ENCODE measurements around the gene TRIM45.
"Not testable (repeated sequence)": the region's sequence is repeated elsewhere in the genome, so short reads cannot be mapped to it uniquely, and the experiment has no call there.

TRIM45 gene

DNA sequence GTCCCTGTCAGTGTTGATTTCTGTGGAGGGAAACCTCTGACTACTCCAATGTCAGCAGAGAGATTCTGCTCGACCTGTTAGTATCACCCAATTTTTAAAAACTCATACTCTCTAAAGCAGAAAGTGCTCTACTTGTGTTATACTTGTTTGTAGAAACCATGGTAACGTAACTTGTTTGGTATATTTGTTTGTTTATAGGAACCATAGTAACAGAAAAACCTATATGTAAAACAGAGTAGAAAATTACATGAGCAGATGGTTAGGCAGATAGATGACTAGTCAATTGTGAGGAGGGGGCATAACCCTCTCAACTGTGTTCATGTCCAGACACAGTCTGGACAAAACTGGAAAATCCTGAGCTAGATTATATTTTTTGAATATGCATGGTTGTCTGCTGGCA lies 6.7 kb downstream of the TRIM45 start:
- Histone ChIP-seq H3K9ac (ENCODE audit: low read length) (no peak overlapping the region), H3K9me3 (ENCODE audit: control insufficient read depth, low read depth, low read length) (no peaks in the 10 kb centered on the region), H3K27ac (ENCODE audit: low read length) (no peak overlapping the region), H3K4me1 (ENCODE audit: control insufficient read depth, low read depth, low read length) (peaks cover 7% of the 10 kb centered on the region), H3K27me3 (ENCODE audit: control insufficient read depth, insufficient read depth, low read length) (no peaks in the 10 kb centered on the region), H3K36me3 (ENCODE audit: control insufficient read depth, low read depth, low read length) (peaks cover 33% of the 10 kb centered on the region), H3K4me3 (ENCODE audit: low read length) (no peak overlapping the region)

- Histone ChIP-seq H3K4me1 (ENCODE audit: control insufficient read depth, low read depth, low read length) (peaks cover 7% of the 10 kb centered on the region), H3K36me3 (ENCODE audit: control insufficient read depth, low read depth, low read length) (peaks cover 33% of the 10 kb centered on the region), H3K27ac (ENCODE audit: low read length) (no peak overlapping the region), H3K27me3 (ENCODE audit: control insufficient read depth, insufficient read depth, low read length) (no peaks in the 10 kb centered on the region), H3K9me3 (ENCODE audit: control insufficient read depth, low read depth, low read length) (no peaks in the 10 kb centered on the region), H3K9ac (ENCODE audit: low read length) (no peak overlapping the region), H3K4me3 (ENCODE audit: low read length) (no peak overlapping the region)
These were observed 8.3 kb downstream of the TRIM45 start for GRCh38 chr1:117113199-117113598.

DNA sequence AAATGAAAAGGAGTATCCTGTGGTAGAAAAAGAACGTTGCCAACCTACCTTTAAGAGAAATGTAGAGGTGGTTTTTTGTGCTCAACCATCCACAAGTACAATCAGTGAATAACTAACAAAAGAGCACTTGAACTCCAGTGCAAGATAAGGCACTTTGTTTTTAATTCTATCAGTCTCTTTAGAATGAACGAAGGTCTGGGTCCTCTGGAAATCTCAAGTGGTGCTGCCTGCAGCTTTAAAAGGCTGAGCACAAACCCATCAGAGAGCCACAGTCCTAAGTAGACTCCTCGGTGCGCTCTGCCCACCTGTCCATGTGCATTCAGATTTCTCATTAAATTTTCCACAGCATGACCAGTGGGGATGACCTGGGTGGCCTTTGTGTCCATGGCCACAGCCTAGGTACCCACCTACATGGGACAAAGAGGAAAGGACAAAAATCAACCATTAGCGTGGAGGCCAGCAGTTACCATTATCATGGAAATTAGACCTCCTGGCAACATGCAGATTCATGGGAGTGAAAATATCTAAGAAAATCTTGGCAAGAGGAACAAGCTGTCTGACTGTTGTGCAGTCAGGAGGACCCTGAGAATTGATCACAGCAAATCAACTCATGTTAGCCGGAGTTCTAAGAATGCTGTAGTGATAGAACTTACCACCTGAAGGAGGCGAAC lies 9.4 kb downstream of the TRIM45 start:
- Histone ChIP-seq H3K4me1 (ENCODE audit: control insufficient read depth, low read depth, low read length) (peaks cover 7% of the 10 kb centered on the region), H3K27ac (ENCODE audit: low read length) (peak overlapping the region; percentile 7), H3K36me3 (ENCODE audit: control insufficient read depth, low read depth, low read length) (peaks cover 29% of the 10 kb centered on the region), H3K9ac (ENCODE audit: low read length) (no peak overlapping the region), H3K27me3 (ENCODE audit: control insufficient read depth, insufficient read depth, low read length) (no peaks in the 10 kb centered on the region), H3K9me3 (ENCODE audit: control insufficient read depth, low read depth, low read length) (no peaks in the 10 kb centered on the region), H3K4me3 (ENCODE audit: low read length) (no peak overlapping the region)

- Histone ChIP-seq H3K4me1 (ENCODE audit: control insufficient read depth, low read depth, low read length) (peaks cover 7% of the 10 kb centered on the region), H3K9ac (ENCODE audit: low read length) (no peak overlapping the region), H3K27ac (ENCODE audit: low read length) (no peak overlapping the region), H3K27me3 (ENCODE audit: control insufficient read depth, insufficient read depth, low read length) (no peaks in the 10 kb centered on the region), H3K4me3 (ENCODE audit: low read length) (no peak overlapping the region), H3K36me3 (ENCODE audit: control insufficient read depth, low read depth, low read length) (peaks cover 34% of the 10 kb centered on the region), H3K9me3 (ENCODE audit: control insufficient read depth, low read depth, low read length) (no peaks in the 10 kb centered on the region)
These were observed 10.8 kb downstream of the TRIM45 start for GRCh38 chr1:117110774-117111173.

- no peak overlapping the region for H3K4me3 ChIP-seq (ENCODE audit: low read length)
- no peak overlapping the region for H3K27ac ChIP-seq (ENCODE audit: low read length)
- H3K4me1 ChIP-seq (ENCODE audit: control insufficient read depth, low read depth, low read length): peaks cover 5% of the 10 kb centered on the region
- H3K9ac ChIP-seq (ENCODE audit: low read length): no peak overlapping the region
- H3K27me3 ChIP-seq (ENCODE audit: control insufficient read depth, insufficient read depth, low read length): no peaks in the 10 kb centered on the region
- no peaks in the 10 kb centered on the region for H3K9me3 ChIP-seq (ENCODE audit: control insufficient read depth, low read depth, low read length)
- H3K36me3 ChIP-seq (ENCODE audit: control insufficient read depth, low read depth, low read length): peaks cover 38% of the 10 kb centered on the region
These were observed 14.2 kb downstream of the TRIM45 start for GRCh38 chr1:117107364-117107763.

- Histone ChIP-seq H3K4me1 (ENCODE audit: control insufficient read depth, low read depth, low read length) (no peaks in the 10 kb centered on the region), H3K9me3 (ENCODE audit: control insufficient read depth, low read depth, low read length) (no peaks in the 10 kb centered on the region), H3K27ac (ENCODE audit: low read length) (no peak overlapping the region), H3K36me3 (ENCODE audit: control insufficient read depth, low read depth, low read length) (peaks cover 46% of the 10 kb centered on the region), H3K4me3 (ENCODE audit: low read length) (no peak overlapping the region), H3K27me3 (ENCODE audit: control insufficient read depth, insufficient read depth, low read length) (no peaks in the 10 kb centered on the region), H3K9ac (ENCODE audit: low read length) (no peak overlapping the region)
These were observed 15.1 kb downstream of the TRIM45 start for GRCh38 chr1:117106478-117106877.

DNA sequence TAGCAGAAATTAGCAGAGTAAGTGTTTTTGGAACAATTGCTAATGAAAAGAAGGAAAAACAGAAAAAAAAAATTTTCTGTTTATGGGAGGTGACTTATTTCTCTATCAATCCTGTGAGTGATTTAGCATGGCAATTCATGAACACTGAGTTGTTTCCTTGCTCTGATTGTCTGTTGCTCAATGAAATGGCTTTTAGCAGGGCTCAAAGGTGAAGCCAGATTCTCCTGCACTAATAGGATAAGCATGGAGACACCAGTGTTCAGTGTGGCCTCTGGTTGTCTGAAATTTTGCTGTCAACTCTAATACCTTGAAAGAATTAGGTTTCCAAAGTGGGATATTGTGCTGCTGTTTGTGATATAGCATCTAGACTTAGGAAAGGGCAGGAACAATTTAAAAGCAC lies 15.8 kb downstream of the TRIM45 start:
- Histone ChIP-seq H3K9me3 (ENCODE audit: control insufficient read depth, low read depth, low read length) (no peaks in the 10 kb centered on the region), H3K27ac (ENCODE audit: low read length) (no peak overlapping the region), H3K9ac (ENCODE audit: low read length) (no peak overlapping the region), H3K4me1 (ENCODE audit: control insufficient read depth, low read depth, low read length) (no peaks in the 10 kb centered on the region), H3K4me3 (ENCODE audit: low read length) (no peak overlapping the region), H3K27me3 (ENCODE audit: control insufficient read depth, insufficient read depth, low read length) (no peaks in the 10 kb centered on the region), H3K36me3 (ENCODE audit: control insufficient read depth, low read depth, low read length) (peaks cover 48% of the 10 kb centered on the region)

DNA sequence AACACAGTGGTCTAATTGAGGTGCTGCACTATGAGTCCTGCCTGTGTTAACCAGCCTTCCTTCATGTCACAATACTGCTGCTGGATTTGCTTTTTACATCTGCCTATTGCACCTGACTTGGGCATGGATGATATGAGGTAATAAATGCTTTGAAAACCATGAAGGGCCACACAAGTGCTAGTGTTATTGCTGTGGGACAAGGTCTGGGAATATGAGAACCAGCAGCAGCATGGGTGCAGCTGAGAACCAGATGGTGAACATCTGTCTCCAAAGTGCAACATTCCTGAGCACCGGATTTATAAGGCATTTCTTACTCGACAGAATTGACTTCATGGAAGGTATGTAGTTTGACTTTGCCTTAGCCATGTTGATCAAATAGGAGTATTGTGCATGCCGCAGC lies 16.6 kb downstream of the TRIM45 start:
- H3K9ac ChIP-seq (ENCODE audit: low read length): no peak overlapping the region
- H3K36me3 ChIP-seq (ENCODE audit: control insufficient read depth, low read depth, low read length): peaks cover 56% of the 10 kb centered on the region
- no peak overlapping the region for H3K27ac ChIP-seq (ENCODE audit: low read length)
- no peaks in the 10 kb centered on the region for H3K9me3 ChIP-seq (ENCODE audit: control insufficient read depth, low read depth, low read length)
- H3K4me3 ChIP-seq (ENCODE audit: low read length): no peak overlapping the region
- H3K4me1 ChIP-seq (ENCODE audit: control insufficient read depth, low read depth, low read length): no peaks in the 10 kb centered on the region
- H3K27me3 ChIP-seq (ENCODE audit: control insufficient read depth, insufficient read depth, low read length): no peaks in the 10 kb centered on the region

- H3K36me3 ChIP-seq (ENCODE audit: control insufficient read depth, low read depth, low read length): peaks cover 81% of the 10 kb centered on the region
- not testable (repeated sequence) for H3K9ac ChIP-seq (ENCODE audit: low read length); H3K4me1 ChIP-seq (ENCODE audit: control insufficient read depth, low read depth, low read length); H3K27ac ChIP-seq (ENCODE audit: low read length); H3K9me3 ChIP-seq (ENCODE audit: control insufficient read depth, low read depth, low read length); H3K27me3 ChIP-seq (ENCODE audit: control insufficient read depth, insufficient read depth, low read length); H3K4me3 ChIP-seq (ENCODE audit: low read length)
These were observed 19.7 kb downstream of the TRIM45 start for GRCh38 chr1:117101858-117102257.

DNA sequence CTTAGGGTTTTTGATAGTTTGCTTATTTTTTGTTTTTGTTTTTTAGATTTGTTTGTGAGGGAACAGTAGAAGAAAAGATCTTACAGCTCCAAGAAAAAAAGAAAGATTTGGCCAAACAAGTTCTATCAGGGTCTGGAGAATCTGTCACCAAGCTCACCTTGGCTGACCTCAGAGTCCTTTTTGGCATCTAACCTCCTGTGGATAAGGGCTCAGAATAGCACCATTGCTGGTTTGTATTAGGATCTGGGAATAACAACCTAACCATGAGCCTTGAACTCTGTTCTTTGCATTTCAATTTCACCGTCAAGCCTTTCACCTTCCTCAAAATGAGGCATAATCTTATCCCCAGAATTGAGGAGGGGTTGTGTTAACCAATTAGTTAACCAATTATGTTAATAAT lies 20.2 kb downstream of the TRIM45 start:
- Histone ChIP-seq H3K9ac (ENCODE audit: low read length) (no peak overlapping the region), H3K4me3 (ENCODE audit: low read length) (no peak overlapping the region), H3K27me3 (ENCODE audit: control insufficient read depth, insufficient read depth, low read length) (no peaks in the 10 kb centered on the region), H3K9me3 (ENCODE audit: control insufficient read depth, low read depth, low read length) (no peaks in the 10 kb centered on the region), H3K27ac (ENCODE audit: low read length) (no peak overlapping the region), H3K4me1 (ENCODE audit: control insufficient read depth, low read depth, low read length) (no peaks in the 10 kb centered on the region), H3K36me3 (ENCODE audit: control insufficient read depth, low read depth, low read length) (peaks cover 81% of the 10 kb centered on the region)

GRCh38 chr1:117098287-117098890 lies 23.2 kb downstream of the TRIM45 start:
- H3K9me3 ChIP-seq (ENCODE audit: control insufficient read depth, low read depth, low read length): no peaks in the 10 kb centered on the region
- no peaks in the 10 kb centered on the region for H3K27me3 ChIP-seq (ENCODE audit: control insufficient read depth, insufficient read depth, low read length)
- no peak overlapping the region for H3K9ac ChIP-seq (ENCODE audit: low read length)
- H3K4me1 ChIP-seq (ENCODE audit: control insufficient read depth, low read depth, low read length): peaks cover 6% of the 10 kb centered on the region
- peaks cover 97% of the 10 kb centered on the region for H3K36me3 ChIP-seq (ENCODE audit: control insufficient read depth, low read depth, low read length)
- no peak overlapping the region for H3K27ac ChIP-seq (ENCODE audit: low read length)
- H3K4me3 ChIP-seq (ENCODE audit: low read length): no peak overlapping the region

GRCh38 chr1:117097443-117097842 lies 24.1 kb downstream of the TRIM45 start:
- no peaks in the 10 kb centered on the region for H3K27me3 ChIP-seq (ENCODE audit: control insufficient read depth, insufficient read depth, low read length)
- H3K4me1 ChIP-seq (ENCODE audit: control insufficient read depth, low read depth, low read length): peaks cover 14% of the 10 kb centered on the region
- no peak overlapping the region for H3K4me3 ChIP-seq (ENCODE audit: low read length)
- no peak overlapping the region for H3K9ac ChIP-seq (ENCODE audit: low read length)
- no peak overlapping the region for H3K27ac ChIP-seq (ENCODE audit: low read length)
- H3K9me3 ChIP-seq (ENCODE audit: control insufficient read depth, low read depth, low read length): no peaks in the 10 kb centered on the region
- peaks cover 97% of the 10 kb centered on the region for H3K36me3 ChIP-seq (ENCODE audit: control insufficient read depth, low read depth, low read length)
